Stomach (tissue), 9 donors: ENCODE measurements around the gene EYA3. TPM values are rescaled to one million over a fixed set of nuclear protein-coding genes. Genes with fewer than 3 reads are reported as not detected.

Experiments used
- DNase-seq, 2 donors: peaks; one replicate each; pipeline versions ENCODE4 v3.0.0 to v3.0.0-alpha.2; 2013 to 2019
- H3K27ac ChIP-seq, 5 donors: fragments of 200-600 bp in 4 of 5; sonication (generic) in 4 of 5; one replicate each; pipeline ENCODE4 v1.5.1; 2013 to 2019; ENCODE audit warnings: mild to moderate bottlenecking in 1 of 5, moderate library complexity in 1 of 5
- H3K27me3 ChIP-seq, 3 donors: fragments of 200-600 bp; sonication (generic); one replicate each; pipeline ENCODE4 v1.5.1; 2017 to 2019; ENCODE audit warnings: mixed run types in 1 of 3
- H3K36me3 ChIP-seq, 4 donors: fragments of 200-600 bp; sonication (generic); 1 replicate in 3 of 4; 2 replicates in 1 of 4; pipeline ENCODE4 v1.5.1; 2016 to 2019
- H3K4me1 ChIP-seq, 4 donors: fragments of 200-600 bp; sonication (generic); one replicate each; pipeline ENCODE4 v1.5.1; 2016 to 2019
- H3K4me3 ChIP-seq, 4 donors: fragments of 200-600 bp; sonication (generic) in 3 of 4; one replicate each; pipeline ENCODE4 v1.5.1; 2016 to 2019; ENCODE audit warnings: mild to moderate bottlenecking in 1 of 4
- H3K9me3 ChIP-seq, 4 donors: fragments of 200-600 bp; sonication (generic); one replicate each; pipeline ENCODE4 v1.5.1; 2016 to 2019
- EP300 ChIP-seq: sonication (generic); formaldehyde crosslinking; IDR thresholded peaks from one replicate; pipeline ENCODE4 v1.6.1; 2017; ENCODE audit warnings: antibody characterized with exemption
- POLR2A ChIP-seq, 4 donors: fragments of 450-650 bp; IDR thresholded peaks; one replicate each; pipeline ENCODE4 v1.6.1; 2016; ENCODE audit warnings: antibody characterized with exemption in 4 of 4, control low read depth in 2 of 4, mild to moderate bottlenecking in 1 of 4, moderate library complexity in 1 of 4
- POLR2AphosphoS5 ChIP-seq, 3 donors: sonication (generic); formaldehyde crosslinking; IDR thresholded peaks; one replicate each; pipeline ENCODE4 v1.6.1; 2016; ENCODE audit warnings: antibody characterized with exemption in 3 of 3
- WGBS, 5 donors: extraction: QIAGEN DNeasy Blood & Tissue Kit in 3 of 5; methylation state at CpG; one replicate each; pipeline versions ENCODE4 v1.1.5 to v1.1.7; 2013 to 2018; 5-methylcytosine and 5-hydroxymethylcytosine counted together
- intact Hi-C: fragments of 100-400 bp; cut with DNase I; formaldehyde crosslinking; loops from one replicate; pipeline ENCODE4 v1.15.1; 2023; ENCODE audit warnings: low total_unique reads
- polyA plus RNA-seq, 3 donors: library from polyadenylated mRNA; stranded (reverse); fragments of 200-250 nt; gene quantifications; one replicate each; pipeline ENCODE4 v1.2.3, GENCODE V29; 2013
- total RNA-seq, 5 donors: library from RNA; depleted of rRNA; stranded (reverse); fragments of >200 nt; gene quantifications; one replicate each; pipeline versions ENCODE4 v1.1.0 to v1.2.3, GENCODE V29; 2014 to 2016
- TF ChIP-seq, protein P1 (sequence below), 7 experiments: fragments of 450-650 bp in 4 of 7; fragments of 200-600 bp in 3 of 7; sonication (generic) in 3 of 7; IDR thresholded peaks; one replicate each; pipeline ENCODE4 v1.5.1; 2016 to 2019; ENCODE audit warnings: antibody characterized with exemption in 7 of 7, control low read depth in 2 of 7, mild to moderate bottlenecking in 1 of 7
- donor health status: healthy with polysubstance abuse.
- donor health status: Bipolar disorder and iron deficiency.
- donor health status: healthy.

EYA3 gene
- total and polyA plus RNA-seq, 8 donors = 2.9 to 38.2 (median 12.5) TPM

- 85 to 97% (median 93%) methylated on average over 1 of the region's 1 CpG for WGBS, 5 donors
- H3K27me3 ChIP-seq = no peaks in the 10 kb centered on the region
- H3K4me1 ChIP-seq = peaks cover 0 to 9% (median 4%) of the 10 kb centered on the region in 4 donors
- DNase-seq = no peak
- H3K4me3 ChIP-seq = no peak overlapping the region
- no peaks in the 10 kb centered on the region for H3K9me3 ChIP-seq
- no peaks in the 10 kb centered on the region for H3K36me3 ChIP-seq
- no peak overlapping the region for H3K27ac ChIP-seq
- intact Hi-C loops = no loop called here
- TF ChIP-seq POLR2A (IDR thresholded peaks at IDR 0.05) (no peak), POLR2AphosphoS5 (IDR thresholded peaks at IDR 0.05) (no peak), EP300 (no peak)
- TF ChIP-seq, protein P1, sequence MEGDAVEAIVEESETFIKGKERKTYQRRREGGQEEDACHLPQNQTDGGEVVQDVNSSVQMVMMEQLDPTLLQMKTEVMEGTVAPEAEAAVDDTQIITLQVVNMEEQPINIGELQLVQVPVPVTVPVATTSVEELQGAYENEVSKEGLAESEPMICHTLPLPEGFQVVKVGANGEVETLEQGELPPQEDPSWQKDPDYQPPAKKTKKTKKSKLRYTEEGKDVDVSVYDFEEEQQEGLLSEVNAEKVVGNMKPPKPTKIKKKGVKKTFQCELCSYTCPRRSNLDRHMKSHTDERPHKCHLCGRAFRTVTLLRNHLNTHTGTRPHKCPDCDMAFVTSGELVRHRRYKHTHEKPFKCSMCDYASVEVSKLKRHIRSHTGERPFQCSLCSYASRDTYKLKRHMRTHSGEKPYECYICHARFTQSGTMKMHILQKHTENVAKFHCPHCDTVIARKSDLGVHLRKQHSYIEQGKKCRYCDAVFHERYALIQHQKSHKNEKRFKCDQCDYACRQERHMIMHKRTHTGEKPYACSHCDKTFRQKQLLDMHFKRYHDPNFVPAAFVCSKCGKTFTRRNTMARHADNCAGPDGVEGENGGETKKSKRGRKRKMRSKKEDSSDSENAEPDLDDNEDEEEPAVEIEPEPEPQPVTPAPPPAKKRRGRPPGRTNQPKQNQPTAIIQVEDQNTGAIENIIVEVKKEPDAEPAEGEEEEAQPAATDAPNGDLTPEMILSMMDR (IDR thresholded peaks at IDR 0.05) = no peak
Measured at GRCh38 chr1:28102189-28102588, 13.8 kb upstream of the EYA3 start.

DNA sequence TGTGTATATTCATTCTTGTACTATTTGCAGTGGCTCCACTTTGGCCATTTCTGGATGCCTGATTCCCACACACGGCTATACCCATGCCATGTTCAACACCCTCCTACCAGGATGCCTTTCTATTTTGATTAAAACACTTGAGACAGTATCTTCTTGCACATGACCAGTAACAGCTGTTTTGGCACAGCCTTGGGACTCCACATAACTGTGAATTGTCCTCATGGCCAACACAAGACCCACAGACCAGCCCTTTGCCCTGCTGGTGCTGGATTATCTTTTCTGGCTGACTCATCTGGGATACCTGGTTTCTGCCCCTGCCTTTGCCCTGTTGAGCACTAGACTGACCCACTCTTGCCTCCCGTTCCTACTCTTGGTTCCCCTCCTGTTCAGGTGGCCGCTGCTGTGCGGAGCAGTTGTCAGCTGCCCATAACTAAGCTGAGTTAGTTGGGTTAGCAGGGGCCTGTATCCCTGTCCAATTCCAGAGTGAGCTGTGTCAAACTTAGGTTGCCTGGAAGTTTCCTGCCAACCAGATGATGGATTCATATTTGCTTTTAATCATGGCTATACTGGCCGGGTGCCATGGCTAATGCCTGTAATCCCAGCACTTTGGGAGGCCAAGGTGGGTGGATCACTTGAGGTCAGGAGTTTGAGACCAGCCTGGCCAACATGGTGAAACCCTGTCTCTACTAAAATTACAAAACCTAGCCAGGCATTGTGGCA, 10.8 kb upstream of the EYA3 start:
- H3K36me3 ChIP-seq = no peaks in the 10 kb centered on the region
- no peak for TF ChIP-seq EP300
- TF ChIP-seq POLR2A (IDR thresholded peaks at IDR 0.05) = no peak
- TF ChIP-seq, protein P1 (IDR thresholded peaks at IDR 0.05) = no peak
- TF ChIP-seq POLR2AphosphoS5 (IDR thresholded peaks at IDR 0.05) = no peak
- H3K4me3 ChIP-seq = no peak overlapping the region
- no peaks in the 10 kb centered on the region for H3K4me1 ChIP-seq
- H3K27ac ChIP-seq = no peak overlapping the region
- no peaks in the 10 kb centered on the region for H3K9me3 ChIP-seq
- no peak for DNase-seq
- no peaks in the 10 kb centered on the region for H3K27me3 ChIP-seq
- 75 to 85% (median 81%) methylated on average over 5 of the region's 5 CpGs for WGBS, 5 donors
- intact Hi-C loops = no loop called here

GRCh38 chr1:28097100-28097472, 8.7 kb upstream of the EYA3 start:
- DNase-seq = no peak
- H3K4me1 ChIP-seq = no peaks in the 10 kb centered on the region
- H3K36me3 ChIP-seq = no peaks in the 10 kb centered on the region
- intact Hi-C loops = no loop called here
- H3K4me3 ChIP-seq = no peak overlapping the region
- H3K9me3 ChIP-seq = no peaks in the 10 kb centered on the region
- no peaks in the 10 kb centered on the region for H3K27me3 ChIP-seq
- H3K27ac ChIP-seq = no peak overlapping the region
- WGBS, 5 donors = 81 to 91% (median 85%) methylated on average over 4 of the region's 4 CpGs
- TF ChIP-seq POLR2A (IDR thresholded peaks at IDR 0.05) (no peak), EP300 (no peak), POLR2AphosphoS5 (IDR thresholded peaks at IDR 0.05) (no peak)
- TF ChIP-seq, protein P1 (IDR thresholded peaks at IDR 0.05) = no peak

DNA sequence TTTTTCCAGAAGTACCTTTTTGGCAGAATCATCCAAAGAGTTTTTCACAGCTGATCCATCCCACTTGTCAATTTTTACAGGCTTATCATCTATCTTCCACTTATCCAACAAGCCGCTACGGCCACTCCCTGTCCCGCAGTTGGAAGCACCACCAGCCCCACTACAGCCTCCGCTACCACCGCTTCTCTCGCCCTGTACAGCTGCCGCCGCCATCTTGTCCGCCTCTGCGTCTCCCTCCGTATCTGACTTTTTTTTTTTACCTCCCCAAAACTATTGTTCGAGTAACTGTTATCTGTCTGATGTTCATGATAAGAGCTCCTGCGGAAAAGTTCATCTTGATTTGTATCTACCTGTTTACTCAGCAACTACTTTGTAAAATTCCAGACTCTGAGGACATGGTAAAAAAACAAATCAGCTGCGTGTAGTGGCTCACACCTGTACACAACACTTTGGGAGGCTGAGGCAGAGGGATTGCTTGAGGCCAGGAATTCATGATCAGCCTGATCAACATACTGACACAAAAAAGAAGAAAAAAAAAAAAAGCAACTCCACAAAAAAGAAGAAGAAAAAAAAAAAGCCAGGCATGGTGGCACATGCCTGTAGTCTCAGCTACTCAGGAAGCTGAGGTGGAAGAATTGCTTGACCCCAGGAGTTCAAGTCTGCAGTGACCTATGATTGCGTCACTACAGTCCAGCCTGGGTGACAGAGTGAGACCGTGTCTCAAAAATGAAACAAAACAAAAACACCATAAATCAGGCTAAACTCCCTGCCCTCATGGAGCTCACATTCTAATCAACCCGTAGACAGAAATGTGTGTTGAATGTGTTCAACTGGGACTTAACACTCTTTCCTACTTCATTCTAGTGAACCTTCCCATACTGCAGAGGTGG, 8.0 kb upstream of the EYA3 start:
- intact Hi-C loops = no loop called here
- no peaks in the 10 kb centered on the region for H3K9me3 ChIP-seq
- DNase-seq = no peak
- TF ChIP-seq, protein P1 (IDR thresholded peaks at IDR 0.05) = no peak
- TF ChIP-seq POLR2A (IDR thresholded peaks at IDR 0.05) = no peak
- TF ChIP-seq EP300 = no peak
- TF ChIP-seq POLR2AphosphoS5 (IDR thresholded peaks at IDR 0.05) = no peak
- no peak overlapping the region for H3K4me3 ChIP-seq
- no peak overlapping the region for H3K27ac ChIP-seq
- WGBS, 5 donors = 80 to 85% (median 83%) methylated on average over 17 of the region's 17 CpGs
- no peaks in the 10 kb centered on the region for H3K27me3 ChIP-seq
- H3K36me3 ChIP-seq = no peaks in the 10 kb centered on the region
- peaks cover 0 to 2% (median under 1%) of the 10 kb centered on the region in 4 donors for H3K4me1 ChIP-seq
